Astrocyte of the hippocampus (primary cell): ENCODE results near the gene ANXA10.
"Not testable (repeated sequence)": the region's sequence is repeated elsewhere in the genome, so short reads cannot be mapped to it uniquely, and the experiment has no call there.

Source experiments
- DNase-seq: peaks from one replicate; pipeline ENCODE4 v3.0.0; 2011; ENCODE audit warnings: low read depth, low spot score

ANXA10 gene

GRCh38 chr4:168118116-168118655, 25.8 kb downstream of the ANXA10 start:
- DNase-seq: no peak

GRCh38 chr4:168119100-168119499, 26.8 kb downstream of the ANXA10 start:
- DNase-seq: no peak

GRCh38 chr4:168119890-168120289, 27.6 kb downstream of the ANXA10 start:
- no peak for DNase-seq

- DNase-seq: no peak
Measured at GRCh38 chr4:168120811-168121210, 28.5 kb downstream of the ANXA10 start.

- DNase-seq: no peak
Measured at GRCh38 chr4:168124008-168124641, 31.8 kb downstream of the ANXA10 start.

GRCh38 chr4:168126952-168127351, 34.6 kb downstream of the ANXA10 start:
- no peak for DNase-seq

GRCh38 chr4:168128601-168129000, 36.3 kb downstream of the ANXA10 start:
- DNase-seq: no peak

- DNase-seq: no peak
Measured at GRCh38 chr4:168129046-168129772, 36.9 kb downstream of the ANXA10 start.

GRCh38 chr4:168129802-168130201, 37.5 kb downstream of the ANXA10 start:
- DNase-seq: no peak

GRCh38 chr4:168131196-168131595, 38.9 kb downstream of the ANXA10 start:
- DNase-seq: no peak

- no peak for DNase-seq
Measured at GRCh38 chr4:168134651-168135050, 42.3 kb downstream of the ANXA10 start.

- DNase-seq: not testable (repeated sequence)
Measured at GRCh38 chr4:168135860-168136259, 43.5 kb downstream of the ANXA10 start.

- DNase-seq: not testable (repeated sequence)
Measured at GRCh38 chr4:168137695-168138094, 45.4 kb downstream of the ANXA10 start.

GRCh38 chr4:168138143-168138542, 45.8 kb downstream of the ANXA10 start:
- DNase-seq: peak; percentile 47

GRCh38 chr4:168139336-168139735, 47.0 kb downstream of the ANXA10 start:
- peak; percentile 38 for DNase-seq

GRCh38 chr4:168141733-168142132, 49.4 kb downstream of the ANXA10 start:
- no peak for DNase-seq

- DNase-seq: no peak
Measured at GRCh38 chr4:168143601-168144000, 51.3 kb downstream of the ANXA10 start.

GRCh38 chr4:168150420-168151050, 58.2 kb downstream of the ANXA10 start:
- peak; percentile 77 for DNase-seq

- no peak for DNase-seq
Measured at GRCh38 chr4:168151327-168151726, 59.0 kb downstream of the ANXA10 start.

- no peak for DNase-seq
Measured at GRCh38 chr4:168152837-168153500, 60.6 kb downstream of the ANXA10 start.

- DNase-seq: peak; percentile 86
Measured at GRCh38 chr4:168153596-168154440, 61.5 kb downstream of the ANXA10 start.
